ENCODE data around the gene PRKN.

DNA sequence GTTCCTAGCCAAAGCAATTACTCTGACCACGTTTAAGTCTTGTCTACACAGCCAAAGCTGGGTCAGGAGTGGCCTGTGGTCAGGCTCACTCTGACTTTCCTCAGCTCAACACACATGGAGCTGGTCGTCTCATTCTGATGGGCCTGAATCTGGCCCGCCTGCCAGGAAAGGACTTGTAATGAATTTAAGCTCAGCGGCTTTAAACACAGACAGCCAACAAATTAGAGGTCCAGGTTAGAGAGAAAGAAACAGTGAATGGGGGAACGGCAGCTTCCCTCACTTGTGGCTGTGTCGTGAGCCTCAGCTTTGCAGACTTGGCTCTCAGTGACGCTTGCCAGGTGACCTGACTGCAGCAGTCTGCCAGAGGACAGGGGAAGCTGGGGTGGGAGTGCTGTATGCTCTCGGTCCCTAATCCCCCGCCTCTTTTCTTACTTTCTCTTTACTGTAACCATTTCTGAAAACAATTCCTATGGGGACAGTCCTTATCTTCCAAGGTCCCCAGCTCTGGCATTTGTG, 1331.8 kb downstream of the PRKN start:
- TF ChIP-seq, protein P1, sequence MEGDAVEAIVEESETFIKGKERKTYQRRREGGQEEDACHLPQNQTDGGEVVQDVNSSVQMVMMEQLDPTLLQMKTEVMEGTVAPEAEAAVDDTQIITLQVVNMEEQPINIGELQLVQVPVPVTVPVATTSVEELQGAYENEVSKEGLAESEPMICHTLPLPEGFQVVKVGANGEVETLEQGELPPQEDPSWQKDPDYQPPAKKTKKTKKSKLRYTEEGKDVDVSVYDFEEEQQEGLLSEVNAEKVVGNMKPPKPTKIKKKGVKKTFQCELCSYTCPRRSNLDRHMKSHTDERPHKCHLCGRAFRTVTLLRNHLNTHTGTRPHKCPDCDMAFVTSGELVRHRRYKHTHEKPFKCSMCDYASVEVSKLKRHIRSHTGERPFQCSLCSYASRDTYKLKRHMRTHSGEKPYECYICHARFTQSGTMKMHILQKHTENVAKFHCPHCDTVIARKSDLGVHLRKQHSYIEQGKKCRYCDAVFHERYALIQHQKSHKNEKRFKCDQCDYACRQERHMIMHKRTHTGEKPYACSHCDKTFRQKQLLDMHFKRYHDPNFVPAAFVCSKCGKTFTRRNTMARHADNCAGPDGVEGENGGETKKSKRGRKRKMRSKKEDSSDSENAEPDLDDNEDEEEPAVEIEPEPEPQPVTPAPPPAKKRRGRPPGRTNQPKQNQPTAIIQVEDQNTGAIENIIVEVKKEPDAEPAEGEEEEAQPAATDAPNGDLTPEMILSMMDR (IDR thresholded peaks at IDR 0.05): no peak
- no peak for TF ChIP-seq POLR2A (IDR thresholded peaks at IDR 0.05)
